Activated effector memory CD4-positive, alpha-beta T cell treated with anti-CD3 and anti-CD28 coated beads, Interleukin-2, amount 50 U/mL, for 16 hours (primary cell): ENCODE results near the gene WASL.
"Not testable (repeated sequence)": the region's sequence is repeated elsewhere in the genome, so short reads cannot be mapped to it uniquely, and the experiment has no call there.

Experiments used
- DNase-seq: peaks from one replicate; pipeline ENCODE4 v3.0.0-alpha.2; 2020

Gene WASL

GRCh38 chr7:123768493-123768892, 19.7 kb upstream of the WASL start:
- DNase-seq = no peak

DNA sequence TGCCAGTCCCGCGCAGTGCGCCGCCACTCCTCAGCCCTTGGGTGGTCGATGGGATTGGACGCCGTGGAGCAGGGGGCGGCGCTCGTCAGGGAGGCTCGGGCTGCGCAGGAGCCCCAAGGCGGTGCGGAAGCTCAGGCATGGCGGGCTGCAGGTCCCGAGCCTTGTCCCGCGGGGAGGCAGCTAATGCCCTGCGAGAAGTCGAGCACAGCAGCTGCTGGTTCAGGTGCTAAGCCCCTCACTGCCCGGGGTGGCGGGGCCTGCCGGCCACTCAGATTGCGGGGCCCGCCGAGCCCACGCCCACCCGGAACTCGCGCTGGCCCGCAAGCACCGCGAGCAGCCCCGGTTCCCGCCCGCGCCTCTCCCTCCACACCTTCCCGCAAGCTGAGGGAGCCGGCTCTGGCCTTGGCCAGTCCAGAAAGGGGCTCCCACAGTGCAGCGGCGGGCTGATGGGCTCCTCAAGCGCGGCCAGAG, 14.4 kb upstream of the WASL start:
- no peak for DNase-seq

GRCh38 chr7:123761729-123762128, 12.9 kb upstream of the WASL start:
- DNase-seq = no peak

DNA sequence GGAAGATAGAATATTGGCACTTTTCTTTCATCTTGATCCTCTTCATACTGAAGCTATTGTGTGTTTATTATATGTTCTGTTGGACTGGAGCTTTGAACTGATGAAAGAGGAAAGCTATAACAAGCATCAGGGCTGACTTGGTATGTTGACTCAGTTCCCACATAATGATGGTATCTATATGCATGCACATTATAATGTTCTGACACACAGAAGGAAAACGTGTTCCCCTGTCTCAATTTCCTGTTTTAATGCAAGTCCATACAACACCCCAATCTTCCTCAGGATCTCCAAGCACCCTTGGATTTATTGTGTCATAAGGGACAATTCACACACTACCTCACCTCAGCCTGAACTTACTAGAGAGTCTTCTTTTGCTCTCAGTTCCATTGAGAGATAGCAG, 8.3 kb upstream of the WASL start:
- no peak for DNase-seq

GRCh38 chr7:123755338-123755737, 6.5 kb upstream of the WASL start:
- no peak for DNase-seq

DNA sequence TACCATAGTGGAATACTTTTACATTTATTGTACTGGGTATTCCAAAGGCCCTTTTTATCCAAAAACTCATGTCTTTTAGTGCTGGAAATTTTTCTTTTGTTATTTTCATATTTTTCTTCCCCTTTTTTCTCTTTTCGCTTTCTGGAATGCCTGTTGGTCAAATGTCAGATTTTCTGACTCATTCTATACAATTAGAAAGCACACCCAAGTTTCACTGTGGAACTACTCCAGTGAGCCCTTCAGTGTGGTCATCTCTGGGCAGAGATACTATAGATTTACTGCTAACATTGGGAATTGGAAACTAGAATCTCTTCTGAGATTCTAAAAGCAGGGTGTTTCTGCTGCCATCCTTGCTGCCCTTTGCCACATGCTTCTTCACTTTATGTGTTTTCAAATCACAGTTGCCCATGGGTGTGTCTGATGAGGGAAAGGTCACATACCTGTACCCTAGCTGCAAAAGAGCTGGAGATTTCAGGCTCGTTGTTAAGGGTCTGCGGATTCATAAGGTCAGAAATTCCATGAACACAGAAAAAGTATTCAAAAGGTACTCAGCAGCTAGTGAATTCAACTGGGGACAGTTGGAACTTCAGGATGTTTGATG, 5.6 kb upstream of the WASL start:
- no peak for DNase-seq

DNA sequence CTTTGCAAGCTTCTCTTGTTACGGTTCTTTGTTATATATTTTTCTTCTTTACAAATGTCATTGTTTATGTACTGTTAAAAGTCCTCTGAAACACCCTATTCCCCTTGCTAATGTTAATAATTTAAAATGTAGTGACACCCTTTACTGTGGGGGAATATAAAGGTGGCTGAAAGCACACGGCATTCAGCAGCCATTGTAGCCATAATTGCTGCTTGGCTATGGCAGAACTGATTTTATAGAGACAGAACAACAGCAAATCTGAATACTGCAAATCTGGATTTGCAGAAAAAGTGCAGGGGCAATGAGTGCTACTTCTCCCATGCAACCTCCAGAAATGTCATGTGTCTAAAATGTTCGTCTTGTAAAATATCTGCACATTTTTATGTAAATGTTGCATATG, 3.7 kb upstream of the WASL start:
- no peak for DNase-seq

DNA sequence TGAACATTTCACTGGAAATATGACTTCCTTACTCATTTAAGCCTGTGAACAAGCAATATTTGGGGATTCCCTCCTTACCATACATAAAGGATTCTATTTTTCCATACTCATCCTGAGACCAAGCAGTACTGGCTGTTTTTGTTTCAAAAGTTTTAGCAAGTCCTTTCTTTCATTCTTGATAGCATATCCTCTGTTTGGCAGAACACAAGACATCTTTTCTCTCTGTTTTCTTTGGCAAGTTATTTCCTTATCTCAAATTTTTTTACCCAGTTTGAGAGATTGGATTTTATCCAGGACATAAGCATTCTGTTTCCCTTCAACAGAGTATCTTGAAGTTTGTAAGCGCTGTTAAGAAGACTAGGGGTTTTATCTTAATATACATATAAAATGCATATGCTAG, 3.0 kb upstream of the WASL start:
- DNase-seq = no peak

DNA sequence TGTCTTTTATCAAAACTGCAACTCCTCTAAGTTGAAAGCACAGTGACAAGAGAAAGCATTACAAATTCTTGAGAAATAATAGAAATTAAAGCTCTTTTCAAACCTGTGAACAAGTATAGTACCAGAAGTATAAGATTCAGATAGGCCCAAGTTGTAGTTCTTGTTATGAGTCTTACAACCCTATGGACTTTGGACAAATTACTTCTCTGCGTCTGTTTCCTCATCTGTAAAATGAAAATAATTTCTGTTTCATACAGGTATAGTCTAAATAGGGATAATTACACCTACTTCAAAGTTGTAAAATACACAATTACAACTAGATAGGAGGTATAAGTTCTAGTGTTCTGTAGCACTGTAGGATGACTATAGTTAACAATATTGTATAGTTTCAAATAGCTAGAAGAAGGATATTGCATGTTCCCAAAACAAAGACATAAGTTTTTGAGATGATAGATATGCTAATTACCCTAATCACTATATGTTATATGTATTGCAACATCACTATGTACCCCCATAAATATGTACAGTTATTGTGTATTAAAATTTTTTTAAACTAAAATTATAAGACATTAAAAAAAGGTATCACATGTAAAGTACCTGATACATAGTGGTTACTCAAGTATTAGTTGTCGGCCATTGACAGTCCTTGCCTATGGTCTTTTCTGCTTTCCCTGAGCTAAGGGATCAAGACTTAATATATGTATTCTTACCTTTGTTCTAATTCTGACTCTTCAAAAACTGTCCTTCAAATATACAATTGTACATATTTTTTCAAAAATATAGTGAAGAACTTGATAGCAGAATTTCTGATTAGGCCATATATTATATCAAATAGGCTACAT, 1.8 kb upstream of the WASL start:
- DNase-seq = no peak

DNA sequence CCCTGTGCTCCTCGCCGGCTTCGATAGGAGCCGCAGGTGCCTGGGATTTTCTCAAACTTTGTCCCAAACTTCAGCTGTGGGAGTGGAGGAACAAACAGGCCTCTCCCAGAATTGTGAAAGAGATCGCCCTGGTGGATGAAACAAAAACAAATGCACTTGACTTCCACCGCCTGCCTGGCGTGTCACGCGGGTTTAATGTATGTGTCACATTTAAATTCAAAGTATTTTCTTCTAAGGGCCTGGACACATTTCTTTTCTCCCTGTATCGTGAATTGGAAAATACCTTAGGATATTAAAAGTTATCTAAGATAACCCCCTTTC, 694 bp upstream of the WASL start:
- DNase-seq = no peak

DNA sequence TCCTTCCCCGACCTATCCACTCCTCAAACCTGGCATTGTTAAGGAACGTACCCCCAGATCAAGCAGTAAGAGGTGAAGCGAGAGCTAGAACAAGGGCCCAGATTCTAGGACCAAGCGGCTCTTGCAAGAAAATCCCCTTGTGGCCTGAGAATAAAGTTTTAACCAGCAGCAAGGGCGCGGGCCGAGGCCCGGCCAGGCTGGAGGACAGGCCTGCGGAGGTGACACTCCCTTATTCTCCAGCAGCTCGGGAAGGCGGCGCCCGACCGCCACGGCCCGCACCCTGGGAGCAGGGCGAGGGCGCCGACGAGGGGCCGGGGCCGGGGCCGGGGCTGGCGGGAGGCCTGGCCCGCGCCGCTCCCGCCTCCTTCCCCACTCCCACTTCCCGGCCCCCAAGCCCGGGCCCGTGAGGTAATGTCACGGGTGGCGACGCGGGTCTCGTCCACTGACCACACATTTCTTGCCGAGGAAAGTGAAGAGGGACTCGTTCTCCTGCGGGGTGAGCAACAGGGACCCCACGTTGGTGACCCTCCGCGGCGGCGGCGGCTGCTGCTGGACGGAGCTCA, 551 bp downstream of the WASL start:
- DNase-seq = peak; percentile 74

DNA sequence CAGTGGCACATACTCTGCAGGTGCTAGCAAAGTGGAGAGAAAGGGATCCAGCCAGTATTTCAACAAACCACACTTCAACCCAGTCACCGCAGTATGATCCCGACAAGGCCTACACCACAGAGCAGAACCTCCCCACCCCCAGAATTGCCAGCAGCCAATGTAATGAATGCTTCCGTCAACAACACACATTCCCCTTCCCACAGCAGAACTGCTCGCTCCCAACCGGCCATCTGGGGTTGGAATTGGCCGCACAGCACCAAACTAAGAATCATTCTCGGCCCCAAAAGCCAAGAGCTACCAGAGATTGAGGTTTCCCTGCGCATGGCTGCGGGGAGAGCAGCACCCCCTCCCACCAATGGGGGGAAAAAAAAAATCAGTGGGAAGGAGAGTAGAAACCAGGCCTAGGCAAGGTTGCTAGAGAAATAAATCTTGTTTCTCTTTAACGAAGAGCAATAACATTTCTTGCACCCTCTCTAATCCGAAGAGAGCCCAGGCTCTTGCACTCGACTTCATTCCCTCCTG, 1.1 kb downstream of the WASL start:
- DNase-seq = peak; percentile 64

DNA sequence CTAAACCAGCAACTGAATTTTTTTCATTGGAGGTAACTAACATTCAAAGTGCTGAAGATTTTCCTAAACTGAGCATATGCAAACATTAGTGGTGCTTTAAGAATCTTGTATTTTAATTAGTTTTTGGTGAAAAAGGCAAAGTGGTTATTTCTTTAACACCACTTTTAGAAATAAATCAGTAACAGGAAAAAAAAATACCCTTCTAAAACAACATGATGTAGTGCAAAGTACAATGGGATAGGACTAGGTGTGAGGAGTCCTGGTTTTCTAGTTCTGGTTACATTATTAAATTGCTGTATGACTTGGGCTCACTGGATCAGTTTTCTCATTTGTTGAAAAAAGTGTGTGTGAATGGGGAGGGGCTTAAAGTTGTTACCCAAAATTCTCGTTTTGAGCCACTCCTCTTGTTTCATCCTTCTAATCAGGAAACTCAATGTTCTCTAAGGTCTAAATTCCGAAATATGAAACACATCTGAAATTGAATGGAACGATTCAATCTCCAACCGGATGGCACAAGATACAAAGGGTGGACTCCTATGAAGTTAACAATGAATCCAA, 1.8 kb downstream of the WASL start:
- no peak for DNase-seq

DNA sequence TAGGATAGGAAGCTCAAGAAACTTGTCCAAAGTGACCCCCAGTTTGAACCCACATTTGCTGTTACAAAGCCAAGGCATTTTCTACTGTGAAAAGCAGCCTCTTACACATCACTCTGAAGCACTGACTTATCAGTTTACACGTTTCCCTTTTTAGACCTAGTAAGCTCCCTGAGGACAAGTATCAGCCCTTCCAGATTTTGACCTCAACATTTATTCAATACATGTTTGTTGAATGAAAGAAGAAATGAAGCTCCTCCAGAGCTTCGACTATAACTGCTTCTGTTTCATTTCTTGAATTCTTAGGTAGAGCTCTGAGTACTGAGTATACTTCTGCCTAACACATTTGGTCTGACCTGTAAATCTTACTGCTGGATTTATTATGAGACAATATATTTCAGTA, 2.7 kb downstream of the WASL start:
- no peak for DNase-seq

DNA sequence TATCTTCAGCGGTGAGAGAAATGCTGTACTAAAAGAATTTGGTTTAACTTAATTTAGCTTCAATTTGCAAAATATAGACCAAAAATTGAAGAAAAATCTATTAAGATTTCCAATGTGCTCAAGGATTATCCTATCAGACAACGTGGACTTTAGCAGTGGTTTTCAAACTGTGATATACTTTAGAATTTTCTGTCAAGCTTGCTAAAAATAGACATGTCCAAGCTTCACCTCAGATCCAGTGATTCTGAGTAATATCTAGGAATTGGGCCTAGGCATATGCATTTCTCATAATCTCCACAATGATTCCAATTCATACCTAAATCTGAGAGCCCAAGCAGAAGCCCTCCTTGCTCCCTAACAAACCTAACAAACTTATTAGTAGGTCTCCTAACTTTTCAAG, 3.4 kb downstream of the WASL start:
- DNase-seq = no peak

DNA sequence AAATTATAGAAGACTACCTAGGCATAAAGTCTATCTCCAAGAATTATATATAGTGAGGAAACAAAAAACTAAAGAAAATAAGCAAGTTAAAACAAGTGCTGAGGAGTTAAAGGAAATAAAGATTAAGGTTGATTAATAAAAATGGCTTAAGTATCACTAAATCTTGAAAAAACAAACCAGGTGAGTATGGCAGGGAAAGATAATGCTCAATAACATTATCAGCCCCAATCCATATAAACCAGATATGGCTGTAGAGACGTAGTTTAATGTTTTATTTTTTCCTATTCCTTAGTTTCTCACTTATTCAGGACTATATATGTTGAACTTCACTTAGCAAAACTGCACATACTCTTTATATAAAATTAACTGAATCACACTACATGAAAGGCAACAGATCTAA, 4.4 kb downstream of the WASL start:
- DNase-seq = no peak

DNA sequence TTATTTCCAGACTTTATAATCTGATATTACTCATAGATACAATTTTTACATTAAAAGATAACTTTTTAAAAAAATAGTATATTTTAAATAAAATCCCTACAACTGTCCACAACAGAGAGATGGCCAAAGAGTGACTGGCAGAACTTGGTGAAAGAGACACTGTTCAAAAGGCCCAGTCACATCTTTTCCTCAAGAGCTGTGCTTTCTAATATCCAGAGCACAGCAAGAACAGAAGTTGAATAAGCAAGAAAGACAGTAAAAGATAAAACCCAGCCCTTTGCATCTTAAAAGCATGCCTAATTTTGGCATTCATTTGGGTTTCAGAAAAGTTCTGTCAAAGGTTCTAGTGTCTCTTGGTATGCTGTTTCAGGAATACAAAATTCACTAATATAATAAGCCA, 6.9 kb downstream of the WASL start:
- no peak for DNase-seq

DNA sequence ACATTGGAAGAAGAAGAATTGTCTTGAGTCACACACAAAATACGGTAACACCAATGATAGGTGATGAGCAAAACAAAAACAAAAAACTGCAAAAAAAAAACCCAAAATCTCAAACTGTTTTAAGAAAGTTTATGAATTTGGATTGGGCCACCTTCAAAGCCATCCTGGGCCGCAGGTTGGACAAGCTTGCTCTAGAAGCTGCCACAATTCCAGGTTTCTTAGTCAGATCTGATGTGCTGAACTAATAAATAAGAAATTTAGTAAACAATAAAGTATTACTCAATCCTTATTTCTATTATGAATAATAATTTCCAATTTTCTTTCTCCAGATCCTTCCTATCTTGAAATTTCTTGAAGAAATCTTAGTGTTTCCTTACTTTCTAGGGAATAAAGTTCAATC, 10.0 kb downstream of the WASL start:
- DNase-seq = no peak

- no peak for DNase-seq
Measured at GRCh38 chr7:123738356-123738755, 10.4 kb downstream of the WASL start.

DNA sequence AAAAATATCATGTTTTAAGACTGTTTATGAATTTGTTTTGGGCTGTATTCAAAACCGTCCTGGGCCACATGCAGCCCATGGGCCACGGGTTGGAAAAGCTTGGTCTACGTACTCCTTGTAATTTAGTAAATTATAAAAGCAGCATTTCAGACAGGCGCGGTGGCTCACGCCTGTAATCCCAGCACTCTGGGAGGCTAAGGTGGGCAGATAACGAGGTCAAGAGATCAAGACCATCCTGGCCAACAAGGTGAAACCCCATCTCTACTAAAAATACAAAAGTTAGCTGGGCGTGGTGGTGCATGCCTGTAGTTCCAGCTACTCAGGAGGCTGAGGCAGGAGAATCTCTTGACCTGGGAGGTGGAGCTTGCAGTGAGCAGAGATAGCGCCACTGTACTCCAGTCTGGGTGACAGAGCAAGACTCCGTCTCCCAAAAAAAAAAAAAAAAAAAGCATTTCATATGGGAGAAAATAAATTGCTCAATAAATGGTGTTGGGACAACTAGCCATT, 11.6 kb downstream of the WASL start:
- not testable (repeated sequence) for DNase-seq

- no peak for DNase-seq
Measured at GRCh38 chr7:123735539-123735938, 13.3 kb downstream of the WASL start.

- no peak for DNase-seq
Measured at GRCh38 chr7:123734498-123734897, 14.3 kb downstream of the WASL start.

- DNase-seq = no peak
Measured at GRCh38 chr7:123732413-123733091, 16.3 kb downstream of the WASL start.
